AG04450 (cell line): ENCODE results near the gene AOX1. TPM values are rescaled to one million over a fixed set of nuclear protein-coding genes. Genes with fewer than 3 reads are reported as not detected.
A peak's percentile ranks its signal among the peaks of the same experiment; 100 is the strongest.
"Not testable (repeated sequence)": the region's sequence is repeated elsewhere in the genome, so short reads cannot be mapped to it uniquely, and the experiment has no call there.

Source experiments
- CTCF ChIA-PET: fragments of 300-600, 350-600 bp; formaldehyde crosslinking; extraction: SDS; loops from one replicate; lab custom pipeline; 2022; ENCODE audit warnings: antibody characterized with exemption, inconsistent platforms; lab: Charles Lee
- POLR2A ChIA-PET: fragments of 350-600 bp; formaldehyde crosslinking; extraction: SDS; loops from one replicate; lab custom pipeline; 2021; ENCODE audit warnings: antibody characterized with exemption, inconsistent platforms; lab: Yijun Ruan, JAX
- DNase-seq: peaks from one replicate; pipeline ENCODE4 v3.0.0-alpha.2; 2011; ENCODE audit warnings: low read depth, low spot score
- H3K27ac ChIP-seq: one replicate; pipeline ENCODE4 v1.5.1; 2012; ENCODE audit warnings: low read depth, low read length, control low read depth
- H3K27me3 ChIP-seq: one replicate; pipeline ENCODE4 v1.6.0; 2012; ENCODE audit warnings: low read length; ENCODE audit not compliant: control insufficient read depth, insufficient read depth
- H3K4me3 ChIP-seq: 2 replicates; pipeline ENCODE4 v1.5.1; 2011; ENCODE audit warnings: mild to moderate bottlenecking, low read depth, low read length, control low read depth
- H3K9me3 ChIP-seq: 2 replicates; pipeline ENCODE4 v1.5.1; 2012; ENCODE audit warnings: low read length; ENCODE audit not compliant: control insufficient read depth, insufficient read depth
- polyA plus RNA-seq: library from polyadenylated mRNA; depleted of rRNA; stranded (reverse); fragments of >200 nt; gene quantifications from 2 replicates; pipeline ENCODE4 v1.2.3, GENCODE V29; 2011
- TF ChIP-seq, protein P1 (sequence below): IDR thresholded peaks from 2 replicates; pipeline ENCODE4 v1.5.1; 2011; ENCODE audit warnings: low read depth, low read length, control low read depth, inconsistent platforms

AOX1 gene
- polyA plus RNA-seq, 1 experiment = 7.9 TPM

DNA sequence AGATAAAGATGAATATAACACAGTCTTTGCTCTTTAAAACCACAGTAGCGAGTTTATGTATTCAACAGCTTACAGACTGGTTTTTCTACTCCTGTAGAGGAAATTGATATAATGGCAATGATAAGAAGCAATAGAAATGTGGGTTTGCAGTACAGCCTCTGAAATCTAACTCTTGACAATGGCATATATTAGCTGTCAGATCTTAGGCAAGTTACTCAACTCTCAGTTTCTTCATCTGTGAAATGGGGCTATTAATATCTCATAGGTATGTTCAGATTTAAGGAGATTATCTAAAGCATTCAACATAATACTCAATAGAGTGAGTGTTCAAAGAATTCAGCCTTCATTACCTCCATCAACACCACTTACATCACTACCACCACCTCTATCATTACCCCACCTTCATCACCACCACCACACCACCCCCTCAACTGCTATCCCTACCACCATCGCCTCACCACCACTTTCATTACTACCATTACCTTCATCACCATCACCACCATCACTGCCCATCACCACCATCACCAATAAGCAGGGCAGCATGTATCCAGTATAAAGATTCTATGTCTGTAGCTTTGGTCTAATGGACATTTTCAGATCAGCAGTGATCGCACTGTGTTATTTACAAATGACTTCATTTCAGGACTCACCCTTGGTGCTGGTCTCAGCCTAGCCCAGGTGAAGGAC, 22.7 kb downstream of the AOX1 start:
- no peaks in the 10 kb centered on the region for H3K9me3 ChIP-seq
- H3K27ac ChIP-seq = peak overlapping the region; percentile 54
- H3K4me3 ChIP-seq = no peak overlapping the region
- POLR2A ChIA-PET = no interaction called here
- CTCF ChIA-PET = interaction anchor here (1.5 kb wide), 1 partner anchor 10 kb away, joined by 5 read pairs; no protein-coding TSS in a partner anchor
- TF ChIP-seq, protein P1, sequence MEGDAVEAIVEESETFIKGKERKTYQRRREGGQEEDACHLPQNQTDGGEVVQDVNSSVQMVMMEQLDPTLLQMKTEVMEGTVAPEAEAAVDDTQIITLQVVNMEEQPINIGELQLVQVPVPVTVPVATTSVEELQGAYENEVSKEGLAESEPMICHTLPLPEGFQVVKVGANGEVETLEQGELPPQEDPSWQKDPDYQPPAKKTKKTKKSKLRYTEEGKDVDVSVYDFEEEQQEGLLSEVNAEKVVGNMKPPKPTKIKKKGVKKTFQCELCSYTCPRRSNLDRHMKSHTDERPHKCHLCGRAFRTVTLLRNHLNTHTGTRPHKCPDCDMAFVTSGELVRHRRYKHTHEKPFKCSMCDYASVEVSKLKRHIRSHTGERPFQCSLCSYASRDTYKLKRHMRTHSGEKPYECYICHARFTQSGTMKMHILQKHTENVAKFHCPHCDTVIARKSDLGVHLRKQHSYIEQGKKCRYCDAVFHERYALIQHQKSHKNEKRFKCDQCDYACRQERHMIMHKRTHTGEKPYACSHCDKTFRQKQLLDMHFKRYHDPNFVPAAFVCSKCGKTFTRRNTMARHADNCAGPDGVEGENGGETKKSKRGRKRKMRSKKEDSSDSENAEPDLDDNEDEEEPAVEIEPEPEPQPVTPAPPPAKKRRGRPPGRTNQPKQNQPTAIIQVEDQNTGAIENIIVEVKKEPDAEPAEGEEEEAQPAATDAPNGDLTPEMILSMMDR = no peak
- H3K27me3 ChIP-seq = no peaks in the 10 kb centered on the region
- no peak for DNase-seq

DNA sequence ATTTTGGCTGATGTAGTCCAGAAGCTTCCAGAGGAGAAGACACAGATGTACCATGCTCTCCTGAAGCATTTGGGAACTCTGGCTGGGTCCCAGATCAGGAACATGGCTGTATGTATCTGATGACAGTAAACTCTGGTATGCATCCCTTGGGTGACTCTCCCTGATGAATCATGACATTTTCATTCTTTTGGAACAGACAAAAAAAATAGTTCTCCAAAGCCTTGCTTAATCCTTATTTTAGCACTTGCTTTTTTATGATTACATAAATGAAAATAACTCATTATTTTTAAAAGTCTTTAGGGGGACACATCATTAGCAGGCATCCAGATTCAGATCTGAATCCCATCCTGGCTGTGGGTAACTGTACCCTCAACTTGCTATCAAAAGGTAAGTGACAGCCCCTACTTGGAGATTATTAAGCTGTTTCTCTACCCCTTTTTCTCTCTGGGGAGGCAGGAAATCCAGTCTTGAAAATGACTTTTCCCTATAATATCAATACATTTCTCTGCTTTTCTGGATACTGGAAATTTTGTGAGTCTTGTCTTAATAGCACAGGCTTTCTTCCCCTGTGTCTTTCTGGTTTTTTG, 23.3 kb downstream of the AOX1 start:
- peak; percentile 36 for DNase-seq
- Histone ChIP-seq H3K27me3 (no peaks in the 10 kb centered on the region), H3K27ac (peak overlapping the region; percentile 54), H3K9me3 (no peaks in the 10 kb centered on the region), H3K4me3 (no peak overlapping the region)
- TF ChIP-seq, protein P1 = no peak
- ChIA-PET CTCF (interaction anchor here (1.5 kb wide), 1 partner anchor 10 kb away, joined by 5 read pairs; no protein-coding TSS in a partner anchor), POLR2A (no interaction called here)

DNA sequence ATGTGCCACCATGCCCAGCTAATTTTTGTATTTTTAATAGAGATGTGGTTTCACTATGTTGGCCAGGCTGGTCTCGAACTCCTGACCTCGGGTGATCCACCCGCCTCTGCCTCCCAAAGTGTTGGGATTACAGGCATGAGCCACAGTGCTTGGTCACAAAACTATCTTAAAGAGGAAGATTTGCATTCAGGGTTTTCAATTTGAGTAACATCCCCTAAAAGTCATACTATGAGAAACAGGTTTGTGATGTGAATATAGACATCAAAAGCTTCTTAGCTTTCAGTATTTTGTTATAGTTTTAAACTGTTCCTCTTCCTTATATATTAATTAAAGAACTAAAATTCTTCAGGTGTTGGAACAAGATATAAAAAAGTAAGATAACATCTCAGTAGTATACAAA, 24.4 kb downstream of the AOX1 start:
- H3K27ac ChIP-seq, POLR2A ChIA-PET, CTCF ChIA-PET, H3K27me3 ChIP-seq, DNase-seq, H3K4me3 ChIP-seq, H3K9me3 ChIP-seq: not testable (repeated sequence)

DNA sequence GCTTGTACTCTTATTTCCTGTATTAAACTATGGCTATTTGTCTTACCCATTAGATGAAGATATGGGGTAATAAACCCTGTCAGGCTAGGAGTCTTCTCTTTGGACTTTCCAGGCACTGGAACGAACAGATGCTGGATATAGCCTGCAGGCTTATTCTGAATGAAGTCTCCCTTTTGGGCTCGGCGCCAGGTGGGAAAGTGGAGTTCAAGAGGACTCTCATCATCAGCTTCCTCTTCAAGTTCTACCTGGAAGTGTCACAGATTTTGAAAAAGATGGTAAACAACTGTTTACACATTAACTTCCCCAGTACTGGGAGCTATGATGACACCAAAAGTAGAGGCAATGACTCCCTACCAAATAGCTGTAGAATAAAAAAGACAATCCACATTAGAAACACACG, 27.9 kb downstream of the AOX1 start:
- no peaks in the 10 kb centered on the region for H3K27me3 ChIP-seq
- ChIA-PET POLR2A (no interaction called here), CTCF (interaction anchor here (1.2 to 2.6 kb wide), 3 partner anchors 12 to 122 kb away, joined by 3 to 17 read pairs (median 4); no protein-coding TSS in a partner anchor)
- no peak for DNase-seq
- no peak overlapping the region for H3K27ac ChIP-seq
- H3K9me3 ChIP-seq = no peaks in the 10 kb centered on the region
- no peak overlapping the region for H3K4me3 ChIP-seq
- TF ChIP-seq, protein P1 = no peak

DNA sequence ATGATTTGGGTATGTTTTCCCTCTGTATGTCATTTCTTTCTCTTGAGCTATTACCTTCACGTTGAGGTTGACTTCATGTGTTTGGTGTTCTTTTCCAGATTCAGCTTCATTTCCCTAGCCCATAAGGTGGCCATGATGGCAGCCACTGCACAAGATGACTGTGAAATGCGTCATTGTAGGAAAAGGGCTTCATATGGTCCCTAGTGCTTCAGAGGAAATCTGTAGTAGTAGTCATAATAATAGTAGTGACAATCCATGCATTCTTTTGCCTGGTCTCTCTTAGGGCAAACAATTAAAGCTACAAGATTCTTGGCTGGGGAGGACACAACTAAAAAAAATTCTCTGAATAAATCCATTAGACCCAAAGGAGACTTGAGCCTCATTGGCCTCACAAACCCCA, 28.4 kb downstream of the AOX1 start:
- DNase-seq = no peak
- Histone ChIP-seq H3K9me3 (no peaks in the 10 kb centered on the region), H3K27ac (no peak overlapping the region), H3K4me3 (no peak overlapping the region), H3K27me3 (no peaks in the 10 kb centered on the region)
- TF ChIP-seq, protein P1 = no peak
- ChIA-PET CTCF (interaction anchor here (1.0 to 2.6 kb wide), 6 partner anchors 9 to 121 kb away, joined by 3 to 17 read pairs (median 4); no protein-coding TSS in a partner anchor), POLR2A (no interaction called here)
